Panc1 (cell line): Measurements from ENCODE around the gene TMEFF2. TPM values are rescaled to one million over a fixed set of nuclear protein-coding genes. Genes with fewer than 3 reads are reported as not detected.

Experiments used
- ATAC-seq: fragments of 200-7000 bp; cut with Tn5 transposase; 2 replicates; pipeline ENCODE4 v1.9.1; 2020; ENCODE audit warnings: mild to moderate bottlenecking, moderate library complexity
- BruUV-seq: library from RNA; stranded (reverse); fragments of 400-500 nt; replicated peaks from 2 replicates; lab custom pipeline; 2021; lab: Mats Ljungman, UMichigan
- CTCF ChIA-PET: fragments of 300-600 bp; sonication (Branson Sonifier 250); formaldehyde crosslinking; loops from one replicate; lab custom pipeline; 2022; ENCODE audit warnings: antibody characterized with exemption; lab: Charles Lee
- POLR2A ChIA-PET: fragments of 300-600 bp; sonication (Branson Sonifier 250); formaldehyde crosslinking; loops from one replicate; lab custom pipeline; 2022; ENCODE audit warnings: antibody characterized with exemption; lab: Charles Lee
- DNase-seq: peaks from one replicate; pipeline ENCODE4 v3.0.0-alpha.2; 2010; ENCODE audit warnings: low read depth, low spot score
- H3K27ac ChIP-seq: 2 replicates; pipeline ENCODE4 v1.5.1; 2011; ENCODE audit warnings: mild to moderate bottlenecking, low read length, inconsistent platforms
- H3K27me3 ChIP-seq: fragments of 200-500 bp; sonication (Bioruptor generic); 2 replicates; pipeline ENCODE4 v1.6.0; 2014; ENCODE audit warnings: low read length, inconsistent platforms; ENCODE audit not compliant: control insufficient read depth, insufficient read depth
- H3K36me3 ChIP-seq: fragments of 200-500 bp; sonication (Bioruptor generic); 2 replicates; pipeline ENCODE4 v1.5.1; 2014; ENCODE audit warnings: inconsistent platforms, mild to moderate bottlenecking, low read length, moderate library complexity; ENCODE audit not compliant: control insufficient read depth, insufficient read depth
- H3K4me1 ChIP-seq: 2 replicates; pipeline ENCODE4 v1.5.1; 2011; ENCODE audit warnings: inconsistent platforms, mild to moderate bottlenecking, low read length, moderate library complexity; ENCODE audit not compliant: control insufficient read depth, insufficient read depth
- H3K4me3 ChIP-seq, 2 experiments: 2 replicates each; pipeline ENCODE4 v1.5.1; 2011 to 2012; ENCODE audit warnings: low read depth in 2 of 2, low read length in 2 of 2, mild to moderate bottlenecking in 2 of 2, inconsistent platforms in 1 of 2, moderate library complexity in 1 of 2
- H3K9me3 ChIP-seq: fragments of 200-500 bp; sonication (Bioruptor generic); 2 replicates; pipeline ENCODE4 v1.5.1; 2014; ENCODE audit warnings: low read depth, mild to moderate bottlenecking, inconsistent platforms, low read length, moderate library complexity; ENCODE audit not compliant: control insufficient read depth, insufficient read depth
- POLR2AphosphoS5 ChIP-seq: IDR thresholded peaks from 2 replicates; pipeline ENCODE4 v1.6.1; 2012; ENCODE audit warnings: mild to moderate bottlenecking, low read depth, low read length, moderate library complexity
- SIN3A ChIP-seq: IDR thresholded peaks from 2 replicates; pipeline ENCODE4 v1.6.1; 2012; ENCODE audit warnings: low read depth, mild to moderate bottlenecking, low read length, moderate library complexity, borderline replicate concordance; ENCODE audit not compliant: insufficient read depth
- TCF7L2 ChIP-seq: IDR thresholded peaks from 2 replicates; pipeline ENCODE4 v1.6.1; 2011; ENCODE audit warnings: mild to moderate bottlenecking, low read depth, low read length, inconsistent platforms
- in situ Hi-C: cut with HindIII; loops from 2 replicates; pipeline ENCODE4 v1.10.0; 2016; ENCODE audit warnings: low sequenced_read_pairs, low pct_unique_long_range_greater_than_20kb
- intact Hi-C: fragments of 100-400 bp; cut with micrococcal nuclease; formaldehyde crosslinking; loops from one replicate; pipeline ENCODE4 v1.10.0; 2022; ENCODE audit not compliant: unreplicated experiment
- total RNA-seq: library from RNA; stranded (reverse); gene quantifications from one replicate; pipeline ENCODE4 v1.2.1, GENCODE V29; 2021; ENCODE audit not compliant: unreplicated experiment
- TF ChIP-seq, protein P1 (sequence below), 2 experiments: IDR thresholded peaks; 2 replicates each; pipeline ENCODE4 v1.6.1; 2011 to 2012; ENCODE audit warnings: low read depth in 2 of 2, control low read depth in 1 of 2, low read length in 1 of 2, mild to moderate bottlenecking in 1 of 2, moderate library complexity in 1 of 2; ENCODE audit not compliant: insufficient read depth in 1 of 2
- TF ChIP-seq, protein P2 (sequence below): fragments of 450-650 bp; IDR thresholded peaks from 2 replicates; pipeline ENCODE4 v1.5.1; 2017; ENCODE audit warnings: mild to moderate bottlenecking

The TMEFF2 gene
- total RNA-seq, 1 experiment from 2014 or later = 1.5 TPM

DNA sequence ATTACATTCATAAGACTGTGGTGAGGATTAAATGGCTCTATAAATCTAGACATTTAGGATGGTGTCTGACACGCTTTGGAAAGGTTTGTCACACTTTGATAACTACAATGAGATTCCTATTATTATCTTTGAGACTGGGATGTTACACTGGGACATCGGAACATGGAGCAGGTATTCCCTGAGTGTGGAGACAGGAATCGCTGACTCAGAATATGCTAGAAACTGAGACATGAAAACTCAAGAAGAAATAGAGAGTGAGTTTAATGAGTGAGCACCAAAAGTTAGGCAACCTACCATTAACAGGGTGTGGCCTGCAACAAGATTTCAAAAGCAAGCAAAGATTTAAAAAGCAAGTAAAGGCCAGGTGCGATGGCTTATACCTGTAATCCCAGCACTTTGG is 145.4 kb downstream of the TMEFF2 start:
- ChIA-PET POLR2A (no interaction called here), CTCF (no interaction called here)
- TF ChIP-seq, protein P1, sequence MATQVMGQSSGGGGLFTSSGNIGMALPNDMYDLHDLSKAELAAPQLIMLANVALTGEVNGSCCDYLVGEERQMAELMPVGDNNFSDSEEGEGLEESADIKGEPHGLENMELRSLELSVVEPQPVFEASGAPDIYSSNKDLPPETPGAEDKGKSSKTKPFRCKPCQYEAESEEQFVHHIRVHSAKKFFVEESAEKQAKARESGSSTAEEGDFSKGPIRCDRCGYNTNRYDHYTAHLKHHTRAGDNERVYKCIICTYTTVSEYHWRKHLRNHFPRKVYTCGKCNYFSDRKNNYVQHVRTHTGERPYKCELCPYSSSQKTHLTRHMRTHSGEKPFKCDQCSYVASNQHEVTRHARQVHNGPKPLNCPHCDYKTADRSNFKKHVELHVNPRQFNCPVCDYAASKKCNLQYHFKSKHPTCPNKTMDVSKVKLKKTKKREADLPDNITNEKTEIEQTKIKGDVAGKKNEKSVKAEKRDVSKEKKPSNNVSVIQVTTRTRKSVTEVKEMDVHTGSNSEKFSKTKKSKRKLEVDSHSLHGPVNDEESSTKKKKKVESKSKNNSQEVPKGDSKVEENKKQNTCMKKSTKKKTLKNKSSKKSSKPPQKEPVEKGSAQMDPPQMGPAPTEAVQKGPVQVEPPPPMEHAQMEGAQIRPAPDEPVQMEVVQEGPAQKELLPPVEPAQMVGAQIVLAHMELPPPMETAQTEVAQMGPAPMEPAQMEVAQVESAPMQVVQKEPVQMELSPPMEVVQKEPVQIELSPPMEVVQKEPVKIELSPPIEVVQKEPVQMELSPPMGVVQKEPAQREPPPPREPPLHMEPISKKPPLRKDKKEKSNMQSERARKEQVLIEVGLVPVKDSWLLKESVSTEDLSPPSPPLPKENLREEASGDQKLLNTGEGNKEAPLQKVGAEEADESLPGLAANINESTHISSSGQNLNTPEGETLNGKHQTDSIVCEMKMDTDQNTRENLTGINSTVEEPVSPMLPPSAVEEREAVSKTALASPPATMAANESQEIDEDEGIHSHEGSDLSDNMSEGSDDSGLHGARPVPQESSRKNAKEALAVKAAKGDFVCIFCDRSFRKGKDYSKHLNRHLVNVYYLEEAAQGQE (IDR thresholded peaks at IDR 0.05; ENCODE audit: insufficient read depth in 1 of 2, low read depth in 2 of 2, low read length in 1 of 2) = no peak
- no peak for TF ChIP-seq SIN3A
- no peaks in the 10 kb centered on the region for H3K4me1 ChIP-seq
- intact Hi-C loops (no loop called here), in situ Hi-C loops (no loop called here)
- no peak overlapping the region for H3K27ac ChIP-seq
- H3K9me3 ChIP-seq = no peaks in the 10 kb centered on the region
- H3K27me3 ChIP-seq = no peaks in the 10 kb centered on the region
- ATAC-seq (no peak), DNase-seq (no peak)
- no peaks in the 10 kb centered on the region for H3K36me3 ChIP-seq
- BruUV-seq = no TSS peak
- no peak overlapping the region for H3K4me3 ChIP-seq

DNA sequence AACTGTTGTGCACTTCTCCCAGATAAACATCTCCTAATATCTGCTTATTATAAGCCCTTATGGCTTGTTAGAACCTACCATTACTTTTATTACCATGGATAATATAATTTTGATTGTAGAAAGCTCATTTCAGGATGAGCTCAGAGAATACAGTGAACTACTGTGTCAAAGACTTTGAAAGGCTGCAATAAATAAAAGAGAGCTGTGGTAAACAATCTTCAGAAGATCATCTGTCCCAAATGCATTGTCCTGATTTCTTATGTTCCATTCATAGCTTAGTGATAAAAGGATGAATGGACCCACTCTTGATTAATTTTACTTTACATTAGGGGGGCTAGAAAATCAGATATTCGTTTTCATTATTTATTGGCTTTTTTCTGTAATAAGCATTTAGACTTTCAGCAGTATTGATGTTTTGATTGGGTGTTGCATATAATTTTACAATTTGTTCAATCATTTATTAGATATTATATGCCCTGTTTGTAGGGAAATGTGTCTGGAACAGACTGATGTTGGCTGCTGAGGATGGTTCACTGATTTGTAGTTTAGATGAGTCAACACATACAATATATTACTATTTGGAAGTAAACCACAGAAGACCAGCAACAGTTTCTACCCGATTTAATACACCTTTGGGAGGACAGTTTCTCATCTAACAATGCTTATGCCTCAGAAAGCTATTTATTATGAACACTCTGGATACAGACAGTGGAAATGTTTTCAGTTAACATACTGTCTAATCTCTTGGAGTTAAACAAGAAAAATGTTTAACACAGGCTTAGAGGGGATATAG is 147.2 kb downstream of the TMEFF2 start:
- TF ChIP-seq POLR2AphosphoS5 = no peak
- TF ChIP-seq, protein P1 (IDR thresholded peaks at IDR 0.05; ENCODE audit: insufficient read depth in 1 of 2, low read depth in 2 of 2, low read length in 1 of 2) = no peak
- TF ChIP-seq, protein P2, sequence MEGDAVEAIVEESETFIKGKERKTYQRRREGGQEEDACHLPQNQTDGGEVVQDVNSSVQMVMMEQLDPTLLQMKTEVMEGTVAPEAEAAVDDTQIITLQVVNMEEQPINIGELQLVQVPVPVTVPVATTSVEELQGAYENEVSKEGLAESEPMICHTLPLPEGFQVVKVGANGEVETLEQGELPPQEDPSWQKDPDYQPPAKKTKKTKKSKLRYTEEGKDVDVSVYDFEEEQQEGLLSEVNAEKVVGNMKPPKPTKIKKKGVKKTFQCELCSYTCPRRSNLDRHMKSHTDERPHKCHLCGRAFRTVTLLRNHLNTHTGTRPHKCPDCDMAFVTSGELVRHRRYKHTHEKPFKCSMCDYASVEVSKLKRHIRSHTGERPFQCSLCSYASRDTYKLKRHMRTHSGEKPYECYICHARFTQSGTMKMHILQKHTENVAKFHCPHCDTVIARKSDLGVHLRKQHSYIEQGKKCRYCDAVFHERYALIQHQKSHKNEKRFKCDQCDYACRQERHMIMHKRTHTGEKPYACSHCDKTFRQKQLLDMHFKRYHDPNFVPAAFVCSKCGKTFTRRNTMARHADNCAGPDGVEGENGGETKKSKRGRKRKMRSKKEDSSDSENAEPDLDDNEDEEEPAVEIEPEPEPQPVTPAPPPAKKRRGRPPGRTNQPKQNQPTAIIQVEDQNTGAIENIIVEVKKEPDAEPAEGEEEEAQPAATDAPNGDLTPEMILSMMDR = no peak
- TF ChIP-seq SIN3A = no peak
- TF ChIP-seq TCF7L2 = no peak
- ATAC-seq = no peak
- H3K36me3 ChIP-seq = no peaks in the 10 kb centered on the region
- H3K27me3 ChIP-seq = no peaks in the 10 kb centered on the region
- ChIA-PET POLR2A (no interaction called here), CTCF (no interaction called here)
- in situ Hi-C loops = no loop called here
- no peak overlapping the region for H3K27ac ChIP-seq
- no peak overlapping the region for H3K4me3 ChIP-seq
- H3K4me1 ChIP-seq = no peaks in the 10 kb centered on the region
- no peak for DNase-seq
- H3K9me3 ChIP-seq = no peaks in the 10 kb centered on the region
- intact Hi-C loops = no loop called here
- no TSS peak for BruUV-seq
